AG08396 (cell line): ENCODE data around the gene TNFSF8.

ENCODE experiments used
- DNase-seq: peaks from one replicate; pipeline ENCODE4 v3.0.0; 2012; ENCODE audit warnings: low spot score, mixed read lengths

The TNFSF8 gene

GRCh38 chr9:114905170-114905940 is 25.0 kb downstream of the TNFSF8 start:
- no peak for DNase-seq

GRCh38 chr9:114902786-114903524 is 27.4 kb downstream of the TNFSF8 start:
- no peak for DNase-seq

DNA sequence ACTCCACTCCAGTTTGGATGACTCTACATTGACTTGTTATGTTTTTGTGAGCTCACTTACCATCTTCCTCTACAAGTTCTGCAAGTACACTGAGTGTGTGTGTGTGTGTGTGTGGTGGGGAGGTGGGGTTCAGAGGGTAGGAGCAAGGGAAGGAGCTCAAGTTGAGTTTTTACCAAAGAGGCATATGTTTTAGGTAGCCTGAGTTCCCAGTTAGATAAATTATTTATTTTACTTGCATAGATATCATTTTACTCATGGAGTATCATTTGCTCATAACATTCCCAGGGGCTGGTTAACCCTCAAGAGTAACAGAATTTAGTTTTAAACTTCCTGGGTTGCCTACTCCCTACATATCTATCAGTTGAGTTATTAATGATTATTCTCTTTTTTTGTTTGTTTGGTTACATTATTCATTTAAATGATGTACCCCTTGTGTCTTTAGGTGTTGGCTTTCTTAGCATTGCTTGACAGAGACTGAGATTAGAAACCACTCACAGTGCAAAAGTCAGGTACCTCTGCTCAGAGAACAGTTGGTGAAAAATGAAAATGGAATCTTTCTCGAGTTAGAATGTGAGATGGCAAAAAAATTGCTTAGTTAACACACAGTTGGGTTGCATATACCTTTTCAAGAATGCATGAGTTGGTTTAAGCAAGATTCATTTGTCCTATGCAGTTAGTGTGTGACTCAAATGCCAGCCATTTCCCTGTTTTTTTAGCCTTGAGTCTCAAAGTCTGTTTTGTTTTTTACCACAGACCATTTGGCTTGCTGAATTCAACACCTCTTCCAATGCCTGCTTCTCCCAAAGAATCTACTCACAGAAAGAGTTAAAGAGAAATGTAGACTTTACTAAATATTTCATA is 29.2 kb downstream of the TNFSF8 start:
- DNase-seq: no peak

- no peak for DNase-seq
Observed at GRCh38 chr9:114899995-114900394, 30.4 kb downstream of the TNFSF8 start.

DNA sequence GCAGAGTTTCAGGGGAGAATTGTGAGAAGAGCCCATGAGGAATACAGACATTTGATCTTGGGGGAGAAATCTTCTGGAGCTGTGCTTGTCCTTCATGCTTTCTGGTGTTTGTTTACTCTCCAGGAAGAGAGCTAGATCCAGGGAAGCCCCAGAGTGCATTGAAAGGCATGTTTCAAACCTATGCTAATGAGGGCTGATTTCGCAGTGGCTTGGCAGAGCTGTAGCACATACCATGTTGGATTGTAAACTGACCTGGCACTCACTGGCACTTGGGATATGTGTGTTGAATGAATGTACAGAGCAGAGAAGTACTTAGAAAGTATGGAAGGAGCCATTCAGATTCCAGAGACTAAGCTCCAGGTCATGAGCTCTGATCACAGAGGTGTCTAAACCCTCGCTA is 30.9 kb downstream of the TNFSF8 start:
- no peak for DNase-seq

DNA sequence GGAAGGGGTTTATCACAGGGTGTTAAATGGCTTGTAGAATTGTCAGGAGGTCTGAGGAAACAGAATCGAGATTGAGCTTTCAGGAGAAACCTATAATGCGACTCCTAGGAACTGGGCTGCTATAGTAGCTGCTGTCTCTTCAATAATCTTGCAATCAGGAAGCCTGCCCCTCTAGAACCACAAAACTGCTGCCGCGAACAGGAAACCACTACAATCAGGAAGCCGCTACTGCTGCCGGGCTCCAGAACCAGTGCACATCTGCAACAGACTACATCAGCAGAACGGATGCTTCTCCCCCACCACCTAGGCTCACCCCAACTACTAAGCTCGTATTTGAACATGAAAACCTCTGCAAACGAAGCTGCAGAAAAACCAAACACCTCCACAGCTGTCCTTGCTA is 31.6 kb downstream of the TNFSF8 start:
- DNase-seq: no peak

GRCh38 chr9:114897196-114897595 is 33.2 kb downstream of the TNFSF8 start:
- DNase-seq: no peak

GRCh38 chr9:114896344-114896743 is 34.0 kb downstream of the TNFSF8 start:
- DNase-seq: no peak

DNA sequence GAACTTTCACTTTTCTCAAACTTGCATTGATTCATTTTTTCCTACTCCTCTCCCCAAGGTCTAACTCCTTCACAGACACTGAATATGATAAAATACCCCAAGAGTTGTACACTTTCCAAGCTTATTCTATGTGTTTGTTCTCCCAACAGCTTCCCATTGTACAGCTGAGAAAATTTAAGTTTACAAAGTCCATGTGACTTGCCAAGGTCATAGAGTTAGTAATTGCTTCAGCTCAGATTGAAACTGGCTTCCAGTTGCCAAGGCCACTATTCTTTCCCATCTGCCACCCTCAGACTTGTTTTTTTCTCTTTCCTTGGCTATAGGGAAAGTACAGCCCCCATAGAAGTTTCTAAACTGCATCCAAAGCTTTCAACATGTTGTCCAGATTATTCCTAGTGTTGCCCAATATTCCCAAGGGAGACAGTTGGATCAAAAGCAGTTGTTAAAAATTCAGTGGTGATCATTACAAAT is 34.8 kb downstream of the TNFSF8 start:
- DNase-seq: no peak

- peak; percentile 83 for DNase-seq
Observed at GRCh38 chr9:114894609-114895433, 35.6 kb downstream of the TNFSF8 start.

DNA sequence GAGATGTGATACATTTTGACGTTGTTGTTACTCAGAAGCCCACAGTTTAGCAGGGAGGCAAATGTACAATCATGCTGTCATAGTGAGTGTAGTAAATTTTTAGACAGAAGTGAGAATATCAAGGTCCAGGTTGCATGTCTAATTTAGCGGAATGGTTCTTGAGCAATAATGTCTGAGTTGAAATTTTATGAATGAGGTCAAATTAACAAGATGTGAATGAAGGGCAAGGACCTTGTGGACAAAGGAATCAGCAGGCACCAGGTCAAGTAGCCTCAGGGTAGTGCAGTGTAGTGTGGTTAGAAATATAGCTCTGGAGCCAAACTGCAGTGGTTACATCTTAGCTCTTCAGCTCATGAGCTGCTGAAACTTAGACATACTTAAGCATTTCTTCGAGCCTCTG is 36.2 kb downstream of the TNFSF8 start:
- DNase-seq: no peak

- DNase-seq: no peak
Observed at GRCh38 chr9:114893221-114894010, 37.0 kb downstream of the TNFSF8 start.

DNA sequence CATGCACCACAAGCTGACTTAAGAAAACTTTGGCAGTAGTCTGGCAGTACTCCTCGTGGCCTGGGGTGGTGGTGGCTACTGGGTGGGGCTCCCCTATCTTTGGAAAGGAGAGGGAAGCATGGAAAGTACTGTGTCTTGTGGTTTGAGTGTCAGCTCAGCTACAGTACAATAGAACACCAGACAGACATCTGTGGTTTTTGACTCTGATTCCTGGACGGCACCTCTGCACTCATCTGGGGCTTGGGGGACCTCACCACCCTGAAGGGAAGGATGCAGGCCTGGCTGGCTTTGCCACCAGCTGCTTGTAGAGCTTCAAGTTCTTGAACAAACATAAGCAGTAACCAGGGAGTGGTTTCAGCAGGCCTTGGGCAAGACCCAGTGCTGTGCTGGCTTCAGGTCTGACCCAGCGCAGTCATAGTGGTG is 40.6 kb downstream of the TNFSF8 start:
- DNase-seq: no peak

DNA sequence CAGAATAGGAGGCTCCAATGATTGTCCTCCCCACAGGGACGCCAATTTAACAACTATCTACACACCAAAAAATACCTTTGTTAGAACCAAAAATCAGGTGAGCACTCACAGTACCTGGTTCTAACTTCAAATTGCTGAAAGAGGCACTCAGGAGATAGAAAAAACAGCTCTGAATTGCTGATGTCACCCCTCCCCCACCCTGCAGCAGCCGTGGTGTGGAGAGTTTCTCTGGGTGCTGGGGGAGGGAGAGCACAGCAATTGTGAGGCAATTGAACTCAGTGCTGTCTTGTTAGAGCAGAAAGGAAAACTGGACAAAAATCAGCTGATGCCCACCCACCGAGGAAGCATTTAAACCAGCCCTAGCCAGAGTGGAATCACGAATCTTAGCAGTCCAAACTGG is 41.8 kb downstream of the TNFSF8 start:
- DNase-seq: no peak

- no peak for DNase-seq
Observed at GRCh38 chr9:114887963-114888362, 42.4 kb downstream of the TNFSF8 start.

GRCh38 chr9:114884787-114885452 is 45.5 kb downstream of the TNFSF8 start:
- no peak for DNase-seq

DNA sequence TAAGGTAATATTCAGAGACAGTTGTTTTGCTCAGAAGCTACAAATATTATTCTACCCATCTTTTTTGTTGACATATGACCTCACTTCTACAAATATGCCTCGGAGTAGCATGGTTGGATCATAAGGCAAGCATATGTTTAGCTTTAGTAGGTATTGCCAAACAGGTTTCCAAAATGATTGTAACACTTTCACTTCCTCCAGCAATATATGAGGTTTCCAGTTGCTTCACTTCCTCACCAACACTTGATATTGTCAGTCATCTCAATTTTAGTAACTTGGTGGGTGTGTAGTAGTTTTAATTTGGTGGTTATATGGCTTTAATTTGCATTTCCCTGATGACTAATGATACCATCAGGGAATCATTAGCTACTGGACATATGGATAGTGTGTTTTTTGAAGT is 46.7 kb downstream of the TNFSF8 start:
- DNase-seq: no peak

GRCh38 chr9:114880291-114880745 is 50.1 kb downstream of the TNFSF8 start:
- DNase-seq: no peak

- no peak for DNase-seq
Observed at GRCh38 chr9:114878879-114879564, 51.4 kb downstream of the TNFSF8 start.
